AG08396 (cell line): ENCODE measurements around the gene OSBPL1A.

Experiments
- DNase-seq: peaks from one replicate; pipeline ENCODE4 v3.0.0; 2012; ENCODE audit warnings: low spot score, mixed read lengths

OSBPL1A gene

GRCh38 chr18:24267878-24268277 lies 129.7 kb downstream of the OSBPL1A start:
- DNase-seq, result no peak

GRCh38 chr18:24266131-24266530 lies 131.5 kb downstream of the OSBPL1A start:
- DNase-seq, result no peak

GRCh38 chr18:24265502-24266064 lies 132.0 kb downstream of the OSBPL1A start:
- DNase-seq, result no peak

GRCh38 chr18:24263050-24263449 lies 134.6 kb downstream of the OSBPL1A start:
- DNase-seq, result no peak

- no peak for DNase-seq
These were observed 135.5 kb downstream of the OSBPL1A start for GRCh38 chr18:24262087-24262486.

GRCh38 chr18:24259869-24260641 lies 137.6 kb downstream of the OSBPL1A start:
- no peak for DNase-seq

- DNase-seq, result no peak
These were observed 143.6 kb downstream of the OSBPL1A start for GRCh38 chr18:24254071-24254470.

- no peak for DNase-seq
These were observed 147.9 kb downstream of the OSBPL1A start for GRCh38 chr18:24249716-24250115.

GRCh38 chr18:24248359-24248758 lies 149.3 kb downstream of the OSBPL1A start:
- no peak for DNase-seq

- no peak for DNase-seq
These were observed 151.5 kb downstream of the OSBPL1A start for GRCh38 chr18:24246143-24246542.

GRCh38 chr18:24244698-24245097 lies 152.9 kb downstream of the OSBPL1A start:
- DNase-seq, result no peak

GRCh38 chr18:24243677-24244076 lies 153.9 kb downstream of the OSBPL1A start:
- DNase-seq, result no peak

- no peak for DNase-seq
These were observed 158.3 kb downstream of the OSBPL1A start for GRCh38 chr18:24239341-24239740.

GRCh38 chr18:24238387-24238786 lies 159.2 kb downstream of the OSBPL1A start:
- no peak for DNase-seq

GRCh38 chr18:24234850-24235418 lies 162.7 kb downstream of the OSBPL1A start:
- no peak for DNase-seq

- no peak for DNase-seq
These were observed 163.3 kb downstream of the OSBPL1A start for GRCh38 chr18:24234330-24234729.

GRCh38 chr18:24232800-24233199 lies 164.8 kb downstream of the OSBPL1A start:
- no peak for DNase-seq

GRCh38 chr18:24231773-24232735 lies 165.6 kb downstream of the OSBPL1A start:
- no peak for DNase-seq

GRCh38 chr18:24230766-24231165 lies 166.9 kb downstream of the OSBPL1A start:
- DNase-seq, result no peak

GRCh38 chr18:24228667-24229041 lies 169.0 kb downstream of the OSBPL1A start:
- no peak for DNase-seq

- no peak for DNase-seq
These were observed 169.5 kb downstream of the OSBPL1A start for GRCh38 chr18:24227977-24228666.

- DNase-seq, result no peak
These were observed 177.3 kb downstream of the OSBPL1A start for GRCh38 chr18:24220318-24220688.
